A549 (cell line): ENCODE measurements around the gene CASP7. TPM values are rescaled to one million over a fixed set of nuclear protein-coding genes. Genes with fewer than 3 reads are reported as not detected.

ENCODE experiments used
- ATAC-seq, 2 experiments: fragments of 200-7000 bp in 1 of 2; fragments of >200 bp in 1 of 2; cut with Nextera tagmentation in 1 of 2; cut with Tn5 transposase in 1 of 2; 3 replicates each; pipeline versions ENCODE4 v1.8.0 to v1.9.1; 2018 to 2020; ENCODE audit warnings: mild to moderate bottlenecking in 1 of 2, moderate library complexity in 1 of 2
- CTCF ChIA-PET: fragments of 300-600 bp; sonication (Branson Sonifier 250); formaldehyde crosslinking; extraction: SDS; loops from one replicate; lab custom pipeline; 2021; ENCODE audit warnings: antibody characterized with exemption, inconsistent platforms; lab: Yijun Ruan, JAX
- POLR2A ChIA-PET: fragments of 350-600 bp; formaldehyde crosslinking; extraction: SDS; loops from one replicate; lab custom pipeline; 2021; ENCODE audit warnings: antibody characterized with exemption, inconsistent platforms; lab: Yijun Ruan, JAX
- DNase-seq, 2 experiments: peaks; one replicate each; pipeline versions ENCODE4 v3.0.0 to v3.0.0-alpha.2; 2011 to 2016; ENCODE audit warnings: low read depth in 1 of 2, low spot score in 1 of 2
- FAIRE-seq: peaks from 2 replicates; lab custom pipeline; 2011; peaks lifted over from hg19 to GRCh38; lab: Jason Lieb, UNC
- H3K27ac ChIP-seq, 2 experiments: fragments of >200 bp; sonication (Bioruptor Twin); formaldehyde crosslinking; 3 replicates each; pipeline ENCODE4 v1.5.1; 2016 to 2017
- H3K4me1 ChIP-seq: fragments of >200 bp; sonication (Bioruptor Twin); formaldehyde crosslinking; 3 replicates; pipeline ENCODE4 v1.6.1; 2016
- H3K4me2 ChIP-seq: fragments of >200 bp; sonication (Bioruptor Twin); formaldehyde crosslinking; 3 replicates; pipeline ENCODE4 v1.6.1; 2016
- H3K4me3 ChIP-seq: fragments of >200 bp; sonication (Bioruptor Twin); formaldehyde crosslinking; 3 replicates; pipeline ENCODE4 v1.5.1; 2016
- H3K9me3 ChIP-seq: fragments of >200 bp; sonication (Bioruptor Twin); formaldehyde crosslinking; 3 replicates; pipeline ENCODE4 v1.6.1; 2016
- BHLHE40 ChIP-seq: IDR thresholded peaks from 2 replicates; pipeline ENCODE4 v1.6.1; 2012; ENCODE audit warnings: low read depth, low read length, inconsistent platforms
- CBX8 ChIP-seq: fragments of 200-600 bp; sonication (generic); IDR thresholded peaks from 2 replicates; pipeline ENCODE4 v1.6.1; 2016
- CEBPB ChIP-seq, 2 experiments: fragments of >200 bp in 1 of 2; sonication (Bioruptor Twin) in 1 of 2; formaldehyde crosslinking in 1 of 2; IDR thresholded peaks; 2 replicates each; pipeline ENCODE4 v1.6.1; 2012 to 2016
- EHMT2 ChIP-seq: fragments of 200-600 bp; sonication (generic); IDR thresholded peaks from 2 replicates; pipeline ENCODE4 v1.6.1; 2016; ENCODE audit warnings: antibody characterized with exemption, low read depth, mild to moderate bottlenecking, moderate library complexity
- EP300 ChIP-seq, 2 experiments: fragments of >200 bp; sonication (Bioruptor Twin); formaldehyde crosslinking; IDR thresholded peaks; 2 replicates in 1 of 2; 3 replicates in 1 of 2; pipeline ENCODE4 v1.6.1; 2016 to 2017
- ESRRA ChIP-seq: fragments of 150-350 bp; IDR thresholded peaks from 2 replicates; pipeline ENCODE4 v1.6.1; 2014; ENCODE audit warnings: mild to moderate bottlenecking, low read length, borderline replicate concordance
- FOSL2 ChIP-seq, 2 experiments: fragments of 450-650 bp in 1 of 2; fragments of >200 bp in 1 of 2; sonication (Bioruptor Twin) in 1 of 2; formaldehyde crosslinking; IDR thresholded peaks; 2 replicates each; pipeline versions ENCODE4 v1.5.0 to v1.6.1; 2016 to 2020; ENCODE audit warnings: mild to moderate bottlenecking in 1 of 2, moderate library complexity in 1 of 2
- FOXS1 ChIP-seq: fragments of 250-450 bp; sonication (Bioruptor Pico); IDR thresholded peaks from 2 replicates; pipeline ENCODE4 v1.5.0; 2020; ENCODE audit warnings: mild to moderate bottlenecking, moderate library complexity
- HES2 ChIP-seq: fragments of >200 bp; sonication (Bioruptor Twin); formaldehyde crosslinking; IDR thresholded peaks from 2 replicates; pipeline ENCODE4 v1.6.1; 2016
- HMGXB4 ChIP-seq: fragments of 250-450 bp; sonication (Bioruptor Pico); IDR thresholded peaks from 2 replicates; pipeline ENCODE4 v1.5.0; 2021; ENCODE audit warnings: mild to moderate bottlenecking, moderate library complexity, borderline replicate concordance
- HOXB13 ChIP-seq: fragments of 250-450 bp; sonication (Bioruptor Pico); IDR thresholded peaks from 2 replicates; pipeline ENCODE4 v1.5.0; 2020; ENCODE audit warnings: low read depth, mild to moderate bottlenecking, moderate library complexity
- HOXB5 ChIP-seq: fragments of 250-450 bp; sonication (Bioruptor Pico); IDR thresholded peaks from 2 replicates; pipeline ENCODE4 v1.5.0; 2020; ENCODE audit warnings: mild to moderate bottlenecking, moderate library complexity
- JUNB ChIP-seq: fragments of >200 bp; sonication (Bioruptor Twin); formaldehyde crosslinking; IDR thresholded peaks from 2 replicates; pipeline ENCODE4 v1.6.1; 2016
- MYC ChIP-seq: IDR thresholded peaks from 2 replicates; pipeline ENCODE4 v1.6.1; 2012; ENCODE audit warnings: mild to moderate bottlenecking, inconsistent platforms, low read length, improper control_type of control experiment, borderline replicate concordance
- NFE2L2 ChIP-seq: fragments of 150-350 bp; conservative IDR thresholded peaks from 2 replicates; pipeline ENCODE4 v1.6.1; 2014; ENCODE audit warnings: low read length
- POLR2A ChIP-seq: IDR thresholded peaks from 2 replicates; pipeline ENCODE4 v1.6.1; 2012; ENCODE audit warnings: mild to moderate bottlenecking, low read length
- POLR2AphosphoS2 ChIP-seq: conservative IDR thresholded peaks from 2 replicates; pipeline ENCODE4 v1.6.1; 2012; ENCODE audit warnings: low read length, improper control_type of control experiment, inconsistent platforms
- RARB ChIP-seq: fragments of 250-450 bp; sonication (Bioruptor Pico); IDR thresholded peaks from 2 replicates; pipeline ENCODE4 v1.8.0; 2021; ENCODE audit warnings: mild to moderate bottlenecking, moderate library complexity
- RCOR1 ChIP-seq: fragments of 150-350 bp; IDR thresholded peaks from 2 replicates; pipeline ENCODE4 v1.6.1; 2014; ENCODE audit warnings: antibody characterized with exemption, low read length, low read depth
- REST ChIP-seq: fragments of 200-600 bp; sonication (generic); IDR thresholded peaks from 2 replicates; pipeline ENCODE4 v1.6.1; 2016; ENCODE audit warnings: antibody characterized with exemption, mild to moderate bottlenecking, moderate library complexity
- TP53 ChIP-seq: fragments of 250-450 bp; sonication (Bioruptor Pico); IDR thresholded peaks from 2 replicates; pipeline ENCODE4 v1.5.0; 2021; ENCODE audit warnings: mild to moderate bottlenecking, moderate library complexity
- USF2 ChIP-seq: fragments of 450-650 bp; IDR thresholded peaks from 2 replicates; pipeline ENCODE4 v1.6.1; 2014; ENCODE audit warnings: antibody characterized with exemption
- ZC3H11A ChIP-seq: fragments of 450-650 bp; IDR thresholded peaks from 2 replicates; pipeline ENCODE4 v1.6.1; 2014; ENCODE audit warnings: antibody characterized with exemption, mild to moderate bottlenecking
- ZSCAN20 ChIP-seq: fragments of 250-450 bp; sonication (Bioruptor Pico); IDR thresholded peaks from 2 replicates; pipeline ENCODE4 v1.8.0; 2022; ENCODE audit warnings: mild to moderate bottlenecking, moderate library complexity
- WGBS: methylation state at CpG from one replicate; pipeline ENCODE4 v1.1.6; 2017; ENCODE audit errors: missing lambda C conversion rate; 5-methylcytosine and 5-hydroxymethylcytosine counted together
- polyA plus RNA-seq, 4 experiments: library from polyadenylated mRNA; depleted of rRNA in 3 of 4; stranded (reverse); fragments of >200 nt; fragmentation: RNase III in 1 of 4; extraction: RNeasy Plus Mini Kit Qiagen cat#74134 plus additional on column Dnase treatment in 1 of 4; gene quantifications; 2 replicates in 3 of 4; 3 replicates in 1 of 4; pipeline ENCODE4 v1.2.3, GENCODE V29; 2011 to 2017

CASP7 gene
- polyA plus RNA-seq, 2 of the 4 experiments (the other 2 are of a cell fraction) = 22.6 to 29.7 TPM

- DNase-seq = no peak
- Histone ChIP-seq H3K9me3 (no peaks in the 10 kb centered on the region; the same call in 2 of the 3 replicates), H3K27ac (no peak overlapping the region), H3K4me1 (peaks cover 7% of the 10 kb centered on the region; the same call in 2 of the 3 replicates), H3K4me3 (no peak overlapping the region), H3K4me2 (no peak overlapping the region)
- TF ChIP-seq ZC3H11A (no peak), FOXS1 (CRISPR knock-in tag) (no peak), JUNB (no peak), RARB (no peak), EP300 (IDR thresholded peaks at IDR 0.05) (no peak), CEBPB (IDR thresholded peaks at IDR 0.05) (no peak), ZSCAN20 (CRISPR knock-in tag) (no peak), EHMT2 (no peak), MYC (no peak), REST (no peak), POLR2AphosphoS2 (no peak), TP53 (CRISPR knock-in tag) (no peak), CBX8 (no peak), NFE2L2 (no peak), POLR2A (no peak), RCOR1 (no peak), ESRRA (no peak), BHLHE40 (no peak), HOXB13 (no peak)
- WGBS = 33% methylated on average over 4 of the region's 4 CpGs
- POLR2A ChIA-PET = no interaction called here
- FAIRE-seq = no peak
- no peak for ATAC-seq
- CTCF ChIA-PET = interaction anchor here (1.6 kb wide), 1 partner anchor 26 kb away, joined by 3 read pairs; no protein-coding TSS in a partner anchor
Measured at GRCh38 chr10:113641702-113642101, 38.0 kb upstream of the CASP7 start.

- FAIRE-seq = no peak
- Histone ChIP-seq H3K9me3 (no peaks in the 10 kb centered on the region; the same call in 2 of the 3 replicates), H3K4me1 (peaks cover 7% of the 10 kb centered on the region; the same call in 2 of the 3 replicates), H3K4me2 (no peak overlapping the region), H3K4me3 (no peak overlapping the region), H3K27ac (no peak overlapping the region)
- ATAC-seq = no peak
- 7% methylated on average over 4 of the region's 4 CpGs for WGBS
- DNase-seq = no peak
- TF ChIP-seq FOSL2 (IDR thresholded peaks at IDR 0.05) (no peak), FOSL2 (CRISPR knock-in tag; IDR thresholded peaks at IDR 0.05) (no peak), HOXB5 (no peak), RARB (no peak), HMGXB4 (CRISPR knock-in tag) (no peak), USF2 (no peak), HES2 (no peak), CBX8 (0 out of 2 replicates have a peak, but pooled peaks have one; percentile 40), HOXB13 (no peak)
- ChIA-PET CTCF (interaction anchor here (1.6 kb wide), 1 partner anchor 27 kb away, joined by 3 read pairs; no protein-coding TSS in a partner anchor), POLR2A (no interaction called here)
Measured at GRCh38 chr10:113643183-113643582, 36.5 kb upstream of the CASP7 start.
